Erythroblast (primary cell): ENCODE results near the gene BCL2L11.
A peak's percentile ranks its signal among the peaks of the same experiment; 100 is the strongest.

Experiments
- DNase-seq, 2 experiments: peaks; one replicate each; lab custom pipeline; 2025; lab: John Stamatoyannopoulos, UW
- GATA1 ChIP-seq: IDR thresholded peaks from 2 replicates; pipeline ENCODE4 v1.6.1; 2011; ENCODE audit warnings: low read depth, mild to moderate bottlenecking, control low read depth, low read length, moderate library complexity
- POLR2A ChIP-seq: IDR thresholded peaks from 2 replicates; pipeline ENCODE4 v1.6.1; 2011; ENCODE audit warnings: mild to moderate bottlenecking, low read length

BCL2L11 gene

DNA sequence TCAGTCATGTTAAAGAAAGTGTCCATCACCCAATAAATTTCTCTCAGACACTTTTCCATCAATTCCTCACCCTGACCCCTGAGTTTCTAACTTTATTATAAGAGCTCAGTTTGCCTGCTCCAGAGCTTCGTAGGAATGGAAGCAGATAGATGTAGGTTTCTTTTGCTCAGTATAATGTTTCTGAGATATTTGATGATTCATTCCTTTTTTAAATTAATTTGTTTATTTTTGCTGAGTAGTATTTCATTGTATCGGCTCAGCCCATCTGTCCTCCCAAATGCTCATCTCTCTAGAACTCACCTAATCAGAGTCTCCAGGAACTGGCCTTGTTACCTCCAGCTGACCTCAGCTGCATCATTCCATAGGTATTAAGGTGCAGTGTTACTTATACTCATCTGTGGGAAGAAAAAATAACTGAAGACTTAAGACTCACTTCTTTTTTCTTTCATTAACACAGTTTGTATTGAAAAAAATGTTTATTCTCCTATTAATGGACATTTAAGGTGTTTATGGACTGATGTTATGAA lies 11.9 kb upstream of the BCL2L11 start:
- no peak for TF ChIP-seq POLR2A
- TF ChIP-seq GATA1: no peak
- no peak for DNase-seq

DNA sequence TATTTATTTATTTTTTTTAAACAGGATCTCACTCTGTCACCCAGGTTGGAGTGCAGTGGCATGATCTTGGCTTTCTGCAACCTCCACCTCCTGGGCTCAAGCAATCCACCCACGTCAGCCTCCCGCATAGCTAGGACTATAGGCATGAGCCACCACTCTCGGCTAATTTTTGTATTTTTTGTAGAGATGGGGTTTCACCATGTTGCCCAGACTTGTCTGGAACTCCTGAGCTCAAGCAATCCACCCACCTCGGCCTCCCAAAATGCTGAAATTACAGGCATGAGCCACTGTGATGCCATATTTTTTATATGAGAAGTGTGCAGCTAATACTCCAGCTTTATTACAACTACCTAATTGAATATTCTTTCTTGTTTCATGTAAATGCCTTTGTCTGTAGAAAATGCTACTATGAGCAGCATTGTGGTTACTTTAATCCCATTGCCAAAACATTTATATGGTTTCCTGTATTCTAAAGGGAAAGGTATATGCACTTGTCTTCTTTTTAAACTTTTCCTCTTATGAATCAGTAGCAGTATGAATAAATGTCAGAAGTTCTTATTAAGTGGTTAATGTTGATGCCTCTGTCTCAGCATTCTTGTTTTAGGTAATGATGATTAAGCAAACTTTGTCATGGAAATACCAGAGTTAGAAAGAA lies 9.5 kb upstream of the BCL2L11 start:
- no peak for DNase-seq
- TF ChIP-seq GATA1 (no peak), POLR2A (no peak)

DNA sequence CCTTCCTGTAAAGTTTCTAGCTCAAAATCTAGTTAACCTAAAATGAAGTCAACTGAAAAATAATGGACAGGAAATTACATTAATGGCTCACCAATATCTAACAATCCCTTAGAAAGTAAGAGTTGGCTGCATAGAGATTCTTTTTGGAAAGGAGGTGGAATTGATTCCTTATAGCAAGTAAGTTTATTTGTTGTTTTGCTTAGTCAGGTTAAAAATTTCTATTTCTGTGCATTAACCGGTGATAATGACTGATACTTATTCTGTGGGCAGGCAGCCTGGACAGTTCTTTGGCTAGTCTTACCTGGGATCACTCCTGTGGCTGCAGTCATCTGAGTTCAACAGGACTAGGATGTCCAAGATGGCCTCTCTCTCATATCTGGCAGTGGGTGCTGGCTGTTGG lies 6.9 kb upstream of the BCL2L11 start:
- TF ChIP-seq POLR2A (no peak), GATA1 (no peak)
- DNase-seq: no peak

DNA sequence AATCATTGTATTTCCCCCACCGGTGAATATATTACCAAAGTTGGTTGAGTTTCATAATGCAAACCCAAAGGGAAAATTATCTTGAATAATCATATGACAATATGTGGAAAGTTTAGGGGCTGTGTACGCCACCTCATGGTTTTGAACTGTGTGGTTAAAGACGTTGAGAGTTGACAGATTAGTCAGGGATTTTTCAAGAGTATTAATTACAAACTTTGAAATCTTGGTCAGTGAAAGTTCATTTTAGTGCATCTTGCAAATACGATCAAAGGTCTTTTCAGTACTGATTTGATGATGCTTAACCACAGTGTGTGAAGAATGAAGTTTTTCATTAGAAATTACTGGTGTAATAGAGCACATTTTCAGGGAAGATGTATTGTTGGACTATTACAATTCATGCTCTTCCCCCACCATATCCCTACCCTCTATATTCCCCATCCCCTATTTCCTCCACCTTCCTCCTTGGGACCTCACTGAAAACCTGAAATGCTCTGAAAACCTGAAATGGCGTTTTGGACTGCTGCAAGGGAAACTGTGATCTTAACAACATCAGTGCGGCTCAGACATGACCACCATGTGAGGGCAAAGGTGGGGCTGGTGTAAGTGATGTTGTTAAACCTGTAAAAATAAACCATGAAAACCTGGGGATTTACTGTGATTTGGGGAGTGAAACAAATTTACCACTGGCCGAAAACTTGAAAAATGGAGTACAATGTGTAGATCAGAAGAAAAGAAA lies 4.5 kb upstream of the BCL2L11 start:
- TF ChIP-seq GATA1 (no peak), POLR2A (no peak)
- no peak for DNase-seq

DNA sequence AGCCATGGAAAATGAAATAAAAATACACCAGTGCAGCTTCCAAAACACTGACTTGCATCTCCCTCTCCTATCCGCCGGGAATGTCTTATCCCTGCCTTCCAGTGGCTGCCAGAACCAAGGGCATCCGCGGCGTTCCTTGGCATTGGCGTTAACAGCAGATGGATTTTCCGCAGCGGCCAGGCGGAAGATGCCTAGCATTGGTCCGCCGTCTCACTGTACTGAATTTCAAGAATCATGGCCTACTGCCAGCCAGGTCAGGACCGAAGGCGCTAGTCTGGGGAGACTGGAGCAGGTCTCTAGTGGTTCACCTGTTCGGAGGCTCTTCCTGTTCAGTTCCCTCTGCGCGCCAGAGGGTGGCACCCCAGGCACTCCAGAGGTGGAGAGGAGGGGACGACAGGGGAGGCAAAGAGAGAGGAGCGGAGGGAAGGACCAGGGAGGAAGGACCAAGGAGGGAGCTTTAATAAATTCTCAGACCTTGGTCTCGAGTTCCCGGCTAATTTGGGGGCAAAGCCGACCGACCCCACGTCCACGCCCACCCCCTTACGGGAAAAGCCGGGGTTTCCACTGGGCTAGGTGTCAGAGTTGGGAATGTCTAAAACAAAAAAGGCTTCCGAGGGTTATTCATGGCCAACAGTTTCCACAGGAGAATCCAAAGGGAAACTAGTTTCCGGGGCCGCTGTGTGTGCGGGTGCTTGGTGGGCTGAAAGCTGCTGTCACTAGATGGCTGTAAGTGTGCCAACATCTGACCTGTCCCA lies 3.7 kb upstream of the BCL2L11 start:
- TF ChIP-seq POLR2A (no peak), GATA1 (no peak)
- peak; percentile 81 to 89 for DNase-seq

DNA sequence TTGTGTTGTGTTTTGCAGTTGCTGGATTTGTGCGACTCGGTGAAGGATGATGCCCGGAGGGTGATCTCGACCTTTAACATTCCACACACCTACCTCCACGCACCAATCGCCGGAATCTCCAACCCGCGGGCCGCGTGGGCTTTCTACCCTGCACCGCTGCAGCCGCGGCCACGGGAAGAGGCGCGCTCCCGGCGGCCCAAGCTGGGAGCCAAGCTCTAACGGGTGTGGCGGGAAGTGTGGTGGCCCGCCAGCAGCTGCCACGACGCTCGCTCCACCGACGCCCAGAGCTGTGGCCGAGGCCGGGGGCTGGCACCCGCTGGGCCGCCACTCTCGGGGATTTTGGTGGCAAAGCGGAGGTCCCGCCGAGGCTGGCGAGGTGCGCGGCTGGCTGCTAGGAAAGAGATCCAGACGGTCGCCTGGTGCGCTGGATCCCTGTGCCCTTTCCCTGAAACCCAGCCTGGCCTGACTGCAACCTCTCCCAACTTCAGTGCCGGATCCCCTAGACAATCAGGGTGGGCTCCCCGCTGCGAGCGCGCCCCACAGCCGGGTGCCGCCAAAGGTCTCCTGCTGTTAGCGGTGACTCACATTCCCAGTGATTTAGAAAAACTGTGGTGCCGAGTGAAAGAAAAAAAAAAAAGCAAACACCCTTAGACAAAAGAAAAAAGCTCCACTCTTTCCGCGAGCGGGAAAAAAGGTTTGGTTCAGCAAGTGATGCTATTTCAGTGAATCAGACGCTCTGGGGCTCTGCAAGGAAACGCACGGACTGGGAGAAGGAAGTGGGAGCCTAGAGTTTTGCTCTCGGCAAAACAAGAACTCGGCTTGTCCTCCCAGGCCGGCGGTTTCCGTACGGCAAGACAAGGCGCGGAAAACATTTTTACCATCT lies 2.9 kb upstream of the BCL2L11 start:
- no peak for TF ChIP-seq GATA1
- TF ChIP-seq POLR2A: no peak
- DNase-seq: peak; percentile 59 to 71

DNA sequence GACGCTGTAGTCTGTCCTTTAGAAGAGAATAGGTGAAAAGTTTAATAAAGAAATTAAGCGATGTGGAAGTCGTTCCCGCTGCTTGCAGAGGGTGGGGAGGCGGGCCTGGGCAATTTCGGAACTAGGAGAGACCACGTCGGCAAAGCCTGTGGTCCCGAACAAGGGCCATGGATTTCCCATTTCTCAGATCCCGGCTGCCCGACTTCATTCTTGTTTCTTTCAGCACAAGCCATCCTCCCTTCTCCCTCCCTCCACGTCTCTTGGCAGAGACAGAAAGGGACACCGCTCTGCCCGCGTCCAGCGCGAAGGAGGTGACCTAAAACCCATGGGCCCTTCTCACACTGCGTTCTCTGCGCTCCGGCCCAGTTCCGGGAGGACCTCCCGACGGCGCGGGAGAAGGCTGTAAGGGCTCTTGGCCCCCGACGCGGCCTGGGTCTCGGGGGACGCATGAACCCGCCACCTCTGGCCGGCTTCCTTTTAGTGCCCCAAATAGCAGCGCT lies 2.2 kb upstream of the BCL2L11 start:
- peak; percentile 59 to 66 for DNase-seq
- TF ChIP-seq POLR2A (no peak), GATA1 (no peak)

DNA sequence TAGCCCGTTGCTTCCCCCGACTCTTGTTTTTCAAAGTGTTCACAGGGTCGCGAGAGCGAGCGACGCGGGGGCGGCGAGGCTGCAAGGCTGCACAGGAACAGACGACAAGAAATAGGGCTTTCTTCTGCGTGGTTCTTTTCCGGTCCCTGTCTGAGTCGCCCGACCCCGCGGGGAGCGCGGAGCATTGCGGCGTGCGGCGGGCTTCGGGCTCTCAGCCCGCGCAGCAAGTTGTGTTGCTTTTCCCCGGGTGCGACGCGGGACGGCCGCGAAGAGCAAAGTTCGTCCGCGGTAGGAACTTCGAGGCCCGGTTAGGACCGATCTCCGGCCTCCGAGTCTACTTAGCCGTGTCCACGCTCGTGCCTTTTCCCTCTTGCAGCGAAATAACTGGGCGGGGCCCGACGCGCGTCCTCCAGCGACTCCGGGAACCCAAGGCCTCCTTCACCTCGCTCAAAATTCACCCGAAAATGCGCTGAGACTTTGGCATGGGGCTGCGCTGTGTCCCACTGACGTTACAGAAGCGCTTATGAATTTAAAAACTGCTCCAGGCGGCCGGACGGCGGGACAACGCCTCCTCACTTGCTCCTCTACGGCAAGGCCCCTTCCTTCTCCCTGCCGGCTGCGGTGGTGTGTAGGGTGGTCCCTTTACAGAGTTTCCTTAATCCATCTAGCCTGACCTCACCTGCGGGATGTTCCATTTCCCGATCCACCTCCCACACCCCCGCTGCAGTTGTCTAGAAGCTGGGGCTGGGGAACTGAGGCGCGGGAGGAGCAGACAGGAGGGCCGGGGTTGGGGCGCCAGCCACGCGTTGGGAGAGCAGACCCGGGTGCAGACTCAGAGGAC lies 1.5 kb upstream of the BCL2L11 start:
- DNase-seq: peak; percentile 62 to 69
- TF ChIP-seq GATA1 (no peak), POLR2A (no peak)

DNA sequence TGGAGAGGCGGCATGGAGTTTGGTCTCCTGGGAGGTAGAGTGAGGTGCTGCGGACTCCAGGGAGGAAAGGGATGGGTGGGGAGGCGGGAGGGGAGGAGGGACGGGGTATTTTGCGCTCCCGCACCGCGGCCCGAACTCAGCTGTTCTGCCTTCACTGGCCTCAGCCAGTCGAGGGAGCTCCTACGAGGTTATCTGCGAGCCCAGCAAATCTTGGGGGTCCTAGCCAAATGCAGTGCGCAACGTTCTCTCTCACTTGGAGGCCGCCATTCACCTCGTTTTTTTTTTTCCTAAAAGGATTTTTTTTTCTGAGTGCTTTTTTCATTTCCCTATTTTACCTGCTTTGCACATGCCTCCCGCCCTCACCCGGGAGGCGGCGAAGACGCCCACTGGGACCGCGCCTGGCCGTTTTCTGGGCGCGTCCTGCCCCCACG lies 877 bp upstream of the BCL2L11 start:
- TF ChIP-seq POLR2A: no peak
- DNase-seq: peak; percentile 63 to 68

DNA sequence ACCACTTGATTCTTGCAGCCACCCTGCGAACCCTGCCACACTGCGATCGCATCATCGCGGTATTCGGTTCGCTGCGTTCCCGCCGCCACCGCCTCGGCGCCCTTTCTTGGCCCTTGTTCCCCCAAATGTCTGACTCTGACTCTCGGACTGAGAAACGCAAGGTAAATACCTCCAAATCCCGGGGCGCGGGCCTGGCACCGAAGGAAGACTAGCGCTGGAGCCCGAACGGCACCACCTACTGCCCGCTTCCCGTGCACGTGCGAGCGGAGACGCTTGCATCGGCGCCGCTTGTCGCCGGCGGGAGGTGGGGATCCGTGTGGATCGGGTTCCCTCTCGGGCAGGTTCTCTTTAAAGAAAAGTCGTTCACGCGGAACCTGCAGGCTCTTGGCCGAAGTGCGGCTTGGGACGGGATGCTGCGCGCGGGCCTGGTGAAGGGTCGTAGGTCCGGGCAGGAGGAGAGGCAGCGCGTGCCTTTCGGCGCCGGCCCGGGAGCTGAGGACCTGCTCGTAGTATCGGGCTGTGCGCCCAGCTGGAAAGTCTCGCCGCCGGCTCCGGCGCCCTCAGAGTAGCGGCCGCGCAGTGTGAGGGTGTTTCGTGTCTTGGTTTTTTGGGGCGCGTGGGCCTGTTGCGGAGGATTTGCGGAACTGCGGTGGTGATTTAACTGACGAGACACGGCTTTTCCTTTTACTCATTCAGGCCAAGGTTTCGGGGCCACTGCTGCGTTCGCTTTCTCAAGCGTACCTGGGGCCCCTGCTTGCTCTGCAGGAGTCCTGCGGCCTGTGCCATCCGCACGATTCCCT lies 514 bp downstream of the BCL2L11 start:
- peak; percentile 74 to 84 for DNase-seq
- no peak for TF ChIP-seq GATA1
- TF ChIP-seq POLR2A: peak; percentile 61

DNA sequence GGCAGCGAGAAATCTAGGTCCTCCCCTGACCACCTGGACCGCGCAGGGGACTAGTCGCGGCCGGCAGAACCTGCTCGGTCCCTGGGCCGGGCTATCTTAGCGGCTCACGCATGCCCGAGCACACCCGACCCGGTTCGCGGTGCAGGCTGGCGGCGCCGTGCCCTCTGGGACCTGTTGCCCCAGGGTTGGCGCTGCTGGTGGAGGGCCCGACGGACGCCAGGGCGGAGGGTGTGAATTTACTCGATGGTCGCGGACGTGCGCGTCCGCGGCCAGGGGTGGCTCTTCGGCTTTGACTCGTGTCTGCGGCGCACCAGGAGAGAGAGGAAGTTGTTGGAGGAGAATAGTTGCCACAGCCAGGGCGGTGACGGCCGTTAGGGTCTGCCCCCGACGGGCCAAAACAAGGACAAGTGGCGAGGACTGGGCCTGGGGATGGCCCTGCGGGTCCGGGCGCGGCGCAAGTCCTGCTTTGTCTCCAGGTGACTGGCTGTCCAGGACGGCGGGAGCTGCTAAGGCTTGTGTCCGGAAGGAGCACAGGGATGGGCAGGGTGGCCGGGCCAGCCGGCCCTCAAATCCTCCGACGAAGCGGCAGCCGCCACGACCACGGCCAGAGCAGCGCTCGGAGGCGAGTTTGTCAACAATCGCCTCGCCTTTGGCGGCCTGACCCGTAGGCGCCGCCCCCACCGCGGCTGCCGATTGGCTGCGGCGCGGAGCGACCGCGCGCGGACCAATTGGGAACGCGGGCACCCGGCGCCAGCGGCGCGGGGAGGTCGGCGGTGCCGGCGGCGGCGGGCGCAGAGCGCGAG lies 1.3 kb downstream of the BCL2L11 start:
- no peak for TF ChIP-seq GATA1
- TF ChIP-seq POLR2A: peak; percentile 83
- DNase-seq: peak; percentile 91 to 96
